Muscle layer of colon (tissue), 2 donors: ENCODE data around the gene SYT5.

ENCODE experiments used
- H3K27ac ChIP-seq: one replicate; pipeline ENCODE4 v1.7.0; 2013; ENCODE audit warnings: low read depth, mild to moderate bottlenecking, low read length, moderate library complexity
- H3K27me3 ChIP-seq, 2 donors: one replicate each; pipeline ENCODE4 v1.7.0; 2013; ENCODE audit warnings: low read length in 2 of 2, mild to moderate bottlenecking in 2 of 2; ENCODE audit not compliant: insufficient read depth in 2 of 2, control insufficient read depth in 1 of 2
- H3K36me3 ChIP-seq: one replicate; pipeline ENCODE4 v1.7.0; 2013; ENCODE audit warnings: mild to moderate bottlenecking, low read length; ENCODE audit not compliant: insufficient read depth
- H3K4me1 ChIP-seq: one replicate; pipeline ENCODE4 v1.7.0; 2013; ENCODE audit warnings: mild to moderate bottlenecking, low read length; ENCODE audit not compliant: insufficient read depth
- H3K4me3 ChIP-seq, 2 donors: one replicate each; pipeline ENCODE4 v1.7.0; 2013; ENCODE audit warnings: low read length in 2 of 2, low read depth in 1 of 2, mild to moderate bottlenecking in 1 of 2, moderate library complexity in 1 of 2
- H3K9ac ChIP-seq: one replicate; pipeline ENCODE4 v1.7.0; 2013; ENCODE audit warnings: low read length
- H3K9me3 ChIP-seq: one replicate; pipeline ENCODE4 v1.7.0; 2013; ENCODE audit warnings: mild to moderate bottlenecking, low read length
- donor health status: abdominal sarcoma.
- donor health status: Adenocarcinoma of cecum.

The SYT5 gene

GRCh38 chr19:55152017-55152416, 28.1 kb downstream of the SYT5 start:
- H3K27me3 ChIP-seq, result peaks cover 32 to 67% of the 10 kb centered on the region in 2 donors
- no peak overlapping the region for H3K4me3 ChIP-seq
- no peak overlapping the region for H3K9ac ChIP-seq
- H3K4me1 ChIP-seq, result no peaks in the 10 kb centered on the region
- no peaks in the 10 kb centered on the region for H3K36me3 ChIP-seq
- H3K9me3 ChIP-seq, result no peaks in the 10 kb centered on the region
- no peak overlapping the region for H3K27ac ChIP-seq

- Histone ChIP-seq H3K4me1 (no peaks in the 10 kb centered on the region), H3K9me3 (no peaks in the 10 kb centered on the region), H3K4me3 (no peak within 1 kb of the TSS), H3K27me3 (peaks cover 32 to 71% of the 10 kb centered on the region in 2 donors), H3K27ac (no peak within 1 kb of the TSS), H3K36me3 (no peaks in the 10 kb centered on the region), H3K9ac (no peak within 1 kb of the TSS)
Measured at GRCh38 chr19:55149078-55150003, 30.7 kb downstream of the SYT5 start, which contains the start of gene TNNT1. Gene TNNT1 (minus strand): TSS chr19:55149206. CDS start chr19:55147157, 2,049 bp downstream.

GRCh38 chr19:55147545-55148251, 32.4 kb downstream of the SYT5 start:
- no peaks in the 10 kb centered on the region for H3K36me3 ChIP-seq
- H3K4me1 ChIP-seq, result no peaks in the 10 kb centered on the region
- no peak overlapping the region for H3K9ac ChIP-seq
- H3K4me3 ChIP-seq, result no peak overlapping the region
- H3K27ac ChIP-seq, result no peak overlapping the region
- H3K9me3 ChIP-seq, result no peaks in the 10 kb centered on the region
- H3K27me3 ChIP-seq, result peaks cover 34 to 74% of the 10 kb centered on the region in 2 donors

- no peak overlapping the region for H3K9ac ChIP-seq
- no peaks in the 10 kb centered on the region for H3K4me1 ChIP-seq
- no peaks in the 10 kb centered on the region for H3K9me3 ChIP-seq
- no peak overlapping the region for H3K27ac ChIP-seq
- H3K27me3 ChIP-seq, result peaks cover 34 to 78% of the 10 kb centered on the region in 2 donors
- H3K4me3 ChIP-seq, result no peak overlapping the region
- H3K36me3 ChIP-seq, result no peaks in the 10 kb centered on the region
Measured at GRCh38 chr19:55146705-55147273, 33.3 kb downstream of the SYT5 start.

GRCh38 chr19:55146078-55146704, 33.9 kb downstream of the SYT5 start:
- H3K27ac ChIP-seq, result no peak overlapping the region
- H3K4me1 ChIP-seq, result no peaks in the 10 kb centered on the region
- no peak overlapping the region for H3K9ac ChIP-seq
- no peaks in the 10 kb centered on the region for H3K36me3 ChIP-seq
- peaks cover 34 to 84% of the 10 kb centered on the region in 2 donors for H3K27me3 ChIP-seq
- H3K9me3 ChIP-seq, result no peaks in the 10 kb centered on the region
- H3K4me3 ChIP-seq, result no peak overlapping the region

- Histone ChIP-seq H3K36me3 (no peaks in the 10 kb centered on the region), H3K27me3 (peaks cover 34 to 81% of the 10 kb centered on the region in 2 donors), H3K4me3 (no peak overlapping the region), H3K9ac (no peak overlapping the region), H3K4me1 (no peaks in the 10 kb centered on the region), H3K9me3 (no peaks in the 10 kb centered on the region), H3K27ac (no peak overlapping the region)
Measured at GRCh38 chr19:55145232-55145631, 34.9 kb downstream of the SYT5 start.

GRCh38 chr19:55141696-55142095, 38.4 kb downstream of the SYT5 start:
- no peak overlapping the region for H3K9ac ChIP-seq
- peaks cover 17 to 61% of the 10 kb centered on the region in 2 donors for H3K27me3 ChIP-seq
- H3K9me3 ChIP-seq, result no peaks in the 10 kb centered on the region
- no peak overlapping the region for H3K4me3 ChIP-seq
- H3K4me1 ChIP-seq, result no peaks in the 10 kb centered on the region
- H3K36me3 ChIP-seq, result no peaks in the 10 kb centered on the region
- H3K27ac ChIP-seq, result no peak overlapping the region

GRCh38 chr19:55137915-55138314, 42.2 kb downstream of the SYT5 start:
- H3K36me3 ChIP-seq, result no peaks in the 10 kb centered on the region
- no peak overlapping the region for H3K27ac ChIP-seq
- no peak overlapping the region for H3K9ac ChIP-seq
- H3K9me3 ChIP-seq, result no peaks in the 10 kb centered on the region
- no peaks in the 10 kb centered on the region for H3K4me1 ChIP-seq
- no peak overlapping the region for H3K4me3 ChIP-seq
- H3K27me3 ChIP-seq, result peaks cover 5 to 43% of the 10 kb centered on the region in 2 donors

GRCh38 chr19:55136399-55137102, 43.5 kb downstream of the SYT5 start:
- peaks cover 9 to 36% of the 10 kb centered on the region in 2 donors for H3K27me3 ChIP-seq
- H3K9me3 ChIP-seq, result no peaks in the 10 kb centered on the region
- no peak overlapping the region for H3K4me3 ChIP-seq
- H3K36me3 ChIP-seq, result no peaks in the 10 kb centered on the region
- no peak overlapping the region for H3K27ac ChIP-seq
- H3K4me1 ChIP-seq, result no peaks in the 10 kb centered on the region
- H3K9ac ChIP-seq, result no peak overlapping the region

- H3K9me3 ChIP-seq, result no peaks in the 10 kb centered on the region
- H3K9ac ChIP-seq, result no peak overlapping the region
- no peaks in the 10 kb centered on the region for H3K4me1 ChIP-seq
- peaks cover 9 to 29% of the 10 kb centered on the region in 2 donors for H3K27me3 ChIP-seq
- H3K36me3 ChIP-seq, result no peaks in the 10 kb centered on the region
- H3K4me3 ChIP-seq, result no peak overlapping the region
- no peak overlapping the region for H3K27ac ChIP-seq
Measured at GRCh38 chr19:55134736-55135135, 45.4 kb downstream of the SYT5 start.
